GM18505 (cell line): Measurements from ENCODE around the gene ZNF32.

Source experiments
- ATAC-seq: cut with Tn5 transposase; IDR thresholded peaks from one replicate; pipeline ENCODE4 v1.9.1; 2021; ENCODE audit not compliant: unreplicated experiment
- POLR2A ChIP-seq: IDR thresholded peaks from 4 replicates; pipeline ENCODE4 v1.6.1; 2011; ENCODE audit warnings: borderline replicate concordance; ENCODE audit not compliant: insufficient read depth, insufficient read length; ENCODE audit errors: extremely low read depth

Gene ZNF32

DNA sequence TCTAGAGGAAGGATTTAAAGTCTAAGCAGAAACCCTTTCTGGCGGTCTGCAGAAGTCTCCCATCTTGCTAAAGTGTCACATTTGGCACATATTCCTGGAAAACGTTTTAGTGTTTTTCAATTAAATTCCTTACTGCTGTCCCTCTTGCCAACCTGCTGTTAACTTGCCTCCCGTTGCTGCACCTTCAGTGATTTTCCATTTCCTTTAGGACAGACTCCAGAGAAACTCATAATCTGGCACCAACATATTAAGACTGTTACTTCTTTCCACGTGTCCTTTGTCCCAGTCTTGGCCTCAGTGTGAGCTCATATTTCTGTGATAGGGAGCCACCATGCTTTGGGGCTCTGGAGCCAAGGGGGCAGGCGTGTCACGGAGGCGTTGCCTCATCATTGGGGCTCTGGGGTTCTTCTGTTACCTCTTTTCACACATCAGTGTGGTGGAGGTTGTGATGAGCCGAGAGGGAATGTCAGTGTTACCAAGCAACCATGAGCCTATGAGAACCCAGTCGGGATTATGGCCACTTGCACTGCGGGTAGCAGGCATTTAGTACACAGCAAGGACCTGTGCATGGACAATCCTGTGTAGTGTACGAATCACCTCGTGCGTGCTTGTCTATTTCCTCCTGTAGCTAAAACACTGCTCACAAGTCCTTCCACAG, 26.0 kb upstream of the ZNF32 start:
- no peak for ATAC-seq
- TF ChIP-seq POLR2A, result no peak

DNA sequence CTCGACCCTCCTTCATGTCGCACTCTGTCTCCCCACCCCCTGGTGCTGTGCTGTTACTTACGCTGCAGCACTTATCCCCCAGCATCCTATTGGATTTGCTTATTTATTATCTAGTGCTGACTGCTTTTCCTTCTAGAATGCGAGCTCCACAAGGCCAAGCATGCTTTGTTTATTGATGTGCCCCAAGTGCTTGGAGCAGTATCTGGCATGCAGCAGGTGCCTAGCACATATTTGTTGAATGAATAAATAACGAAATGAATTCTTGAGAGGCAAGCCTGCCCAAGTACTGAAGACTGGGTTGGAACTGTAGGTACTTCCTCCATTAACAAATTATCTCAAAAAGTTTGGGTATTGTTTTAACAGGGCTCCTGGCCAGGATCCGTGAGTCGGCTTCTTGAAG, 24.8 kb upstream of the ZNF32 start:
- no peak for TF ChIP-seq POLR2A
- no peak for ATAC-seq

DNA sequence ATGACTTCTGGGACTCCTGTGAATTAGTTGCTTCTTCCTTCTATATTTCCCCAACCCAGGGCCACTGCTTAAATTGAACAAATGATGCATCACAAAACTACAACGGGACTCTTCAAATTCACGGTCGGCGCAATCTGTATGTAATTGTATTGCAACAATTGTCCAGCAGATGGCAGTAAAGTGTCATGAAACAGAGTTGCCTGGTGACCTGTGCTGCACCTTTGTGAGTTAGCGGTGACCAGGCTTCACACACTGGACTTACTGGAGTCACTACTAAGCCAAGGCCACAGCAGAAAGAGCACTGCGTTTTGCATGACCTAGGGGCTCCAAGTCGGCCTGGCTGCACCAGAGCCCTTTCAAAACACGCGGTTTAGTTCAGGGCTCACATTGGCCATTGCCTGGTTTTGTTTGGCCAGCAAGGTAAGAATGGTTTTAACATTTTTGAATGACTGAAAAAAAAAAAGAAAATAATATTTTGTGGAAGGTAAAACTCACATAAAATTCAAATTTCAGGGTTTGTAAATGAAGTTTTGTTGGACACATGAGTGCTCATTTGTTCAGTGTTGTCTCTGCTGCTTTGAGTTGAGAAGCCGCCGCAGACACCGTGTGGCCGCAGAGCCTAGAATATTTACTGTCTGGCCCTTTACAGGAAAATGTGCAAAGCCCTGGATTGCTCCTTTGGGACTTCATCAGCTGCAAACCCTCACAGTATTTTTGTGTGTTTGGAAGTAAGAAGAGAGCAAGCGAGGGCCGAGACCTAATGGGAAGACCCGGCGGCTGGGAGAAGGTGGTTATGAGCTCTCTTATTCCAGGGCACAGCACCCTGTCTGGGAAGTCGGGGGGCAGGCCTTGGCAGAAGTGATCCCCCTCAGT, 23.2 kb upstream of the ZNF32 start:
- no peak for TF ChIP-seq POLR2A
- no peak for ATAC-seq

DNA sequence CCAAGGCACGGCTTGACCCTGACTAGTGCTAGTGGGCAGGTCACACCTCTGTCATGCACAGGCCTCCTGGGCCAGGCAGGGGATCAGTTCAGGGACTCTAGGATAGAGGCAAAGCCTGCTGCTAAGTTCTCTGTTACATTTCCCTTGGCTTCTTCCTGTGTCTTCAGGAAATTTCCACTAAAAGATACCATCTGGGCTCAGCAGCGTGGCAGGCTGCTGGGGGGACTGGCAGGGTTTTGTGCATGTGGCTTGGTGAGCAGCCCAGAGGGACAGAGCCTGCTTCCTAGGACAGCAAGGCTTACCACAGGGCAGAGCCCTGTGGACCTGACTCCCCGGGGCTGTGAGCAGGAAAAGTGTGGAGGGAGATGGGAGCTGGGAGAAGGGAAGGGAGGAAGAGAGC, 20.7 kb upstream of the ZNF32 start:
- TF ChIP-seq POLR2A, result no peak
- no peak for ATAC-seq

DNA sequence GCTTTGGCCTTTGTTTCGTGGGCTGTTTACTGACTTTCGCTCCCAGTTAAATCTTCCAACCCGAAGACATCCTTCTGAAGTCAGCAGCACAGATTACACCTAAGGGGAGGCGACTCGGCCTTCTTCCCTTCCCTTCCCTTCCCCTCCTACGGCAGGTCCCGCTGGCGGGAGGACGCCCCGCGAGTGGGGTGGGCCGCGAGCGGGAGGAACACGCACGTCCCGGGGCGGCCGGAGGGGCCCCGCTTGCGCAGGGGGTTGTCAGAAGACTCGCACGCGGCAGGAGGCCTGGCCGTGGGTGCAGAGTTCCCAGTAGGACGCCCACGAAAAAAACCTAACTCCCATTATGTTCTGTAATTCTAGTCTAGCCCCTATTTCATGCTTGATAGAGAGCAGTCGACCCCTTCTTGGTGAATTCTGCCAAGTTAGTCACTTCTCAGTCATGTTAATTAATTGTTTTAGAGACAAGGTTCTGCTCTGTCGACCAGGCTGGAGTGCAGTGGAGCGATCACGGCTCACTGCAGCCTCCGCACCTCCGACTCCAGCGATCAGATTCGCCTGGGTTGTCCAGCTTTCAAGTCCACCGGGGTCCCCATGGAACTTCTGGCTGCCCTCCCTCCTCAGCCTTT, 19.2 kb upstream of the ZNF32 start:
- TF ChIP-seq POLR2A, result no peak
- no peak for ATAC-seq

DNA sequence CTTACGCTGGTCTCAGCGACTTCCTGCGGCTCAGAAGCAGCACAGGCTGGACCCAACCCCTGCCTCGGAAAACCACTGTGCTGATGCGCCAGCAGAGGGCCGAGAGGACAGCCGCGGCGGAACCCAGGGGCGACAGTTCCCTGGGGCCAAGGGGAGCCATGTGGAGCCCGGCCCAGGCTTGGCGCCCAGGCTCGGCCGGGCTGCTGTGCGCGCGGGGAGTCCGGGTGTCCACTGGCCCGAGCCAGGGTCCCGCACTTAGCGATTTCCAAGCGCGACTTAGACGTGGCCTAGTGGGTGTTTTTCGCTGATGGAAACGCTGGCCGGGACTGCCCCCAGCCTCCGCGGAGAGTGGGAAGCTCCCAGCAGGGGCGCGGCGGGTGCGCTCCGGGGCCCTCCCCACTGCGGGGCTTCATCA, 18.6 kb upstream of the ZNF32 start:
- ATAC-seq, result no peak
- no peak for TF ChIP-seq POLR2A

DNA sequence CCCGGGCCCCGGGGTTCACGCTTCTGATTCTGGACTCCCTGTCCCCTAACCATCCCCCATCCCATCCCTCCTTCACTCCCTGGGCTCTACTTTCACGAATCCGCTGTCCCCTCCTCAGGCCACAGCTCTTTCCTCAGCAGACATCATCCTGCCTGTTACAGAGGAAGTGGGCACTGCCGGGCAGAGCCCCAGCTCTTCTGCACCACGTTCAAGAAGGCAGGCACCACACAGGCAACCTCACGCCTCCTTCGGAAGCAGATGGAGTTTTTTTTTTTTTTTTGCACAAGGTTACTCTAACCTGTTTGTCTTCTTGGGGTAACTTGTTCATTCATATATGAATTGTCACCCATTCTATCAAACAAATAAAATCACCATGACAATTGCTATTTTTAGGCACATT, 17.9 kb upstream of the ZNF32 start:
- ATAC-seq, result no peak
- no peak for TF ChIP-seq POLR2A

DNA sequence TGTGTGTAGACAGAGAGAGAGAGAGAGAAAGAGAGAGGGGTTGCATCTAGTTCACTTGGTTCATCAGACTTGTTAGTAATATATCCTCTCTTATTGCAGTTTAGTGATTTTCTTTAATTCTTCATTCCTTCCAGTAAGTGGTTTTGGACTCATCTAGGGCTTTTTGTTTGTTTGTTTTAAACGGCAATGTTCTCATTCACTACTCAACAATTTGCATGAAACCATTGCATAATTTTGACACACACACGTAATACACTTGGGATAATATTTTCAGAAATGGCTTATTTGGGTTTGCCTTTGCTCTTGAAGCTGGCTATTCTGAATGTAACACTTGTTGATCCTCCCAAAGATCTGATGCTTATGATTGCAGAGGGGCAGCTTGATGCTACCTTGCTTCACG, 16.4 kb upstream of the ZNF32 start:
- no peak for ATAC-seq
- no peak for TF ChIP-seq POLR2A

DNA sequence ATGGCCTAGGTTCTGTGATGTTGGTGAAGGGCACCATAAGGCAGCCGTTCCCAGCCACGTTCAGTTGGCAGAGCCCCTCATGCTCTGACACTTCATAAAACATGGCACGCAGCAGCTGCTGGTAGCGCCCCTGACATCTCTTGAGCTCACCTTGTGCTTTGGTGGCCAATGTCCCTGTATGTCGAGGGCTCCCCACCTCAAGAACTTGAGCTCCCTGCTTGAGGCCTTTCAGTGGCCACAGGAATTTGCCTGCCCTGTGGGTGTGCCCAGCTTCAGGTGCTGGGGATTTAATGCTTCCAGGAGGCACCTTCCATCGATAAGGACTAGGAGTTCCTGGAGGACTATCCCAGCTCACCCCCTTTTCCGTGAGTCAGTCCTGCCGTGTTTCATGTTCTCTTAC, 9.5 kb upstream of the ZNF32 start:
- ATAC-seq, result no peak
- TF ChIP-seq POLR2A, result no peak

DNA sequence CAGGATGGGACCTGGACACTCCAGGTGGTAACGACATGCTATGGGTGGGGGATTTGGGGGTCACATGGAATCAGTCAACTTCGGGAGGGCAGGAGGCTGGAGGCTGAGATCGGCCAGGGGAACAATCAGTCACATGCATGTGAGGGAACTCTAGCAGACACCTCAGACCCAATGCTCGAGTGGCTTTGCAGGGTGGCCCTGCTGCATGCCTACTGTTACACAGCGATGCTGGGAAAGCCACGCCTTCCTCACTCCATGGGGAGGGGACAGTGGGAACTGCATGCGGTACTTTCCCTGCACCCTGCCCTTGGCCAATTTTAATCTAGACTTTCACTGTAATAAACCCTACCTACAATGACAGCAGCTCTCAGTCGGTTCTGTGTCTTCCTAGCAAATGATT, 6.6 kb upstream of the ZNF32 start:
- no peak for TF ChIP-seq POLR2A
- ATAC-seq, result no peak

DNA sequence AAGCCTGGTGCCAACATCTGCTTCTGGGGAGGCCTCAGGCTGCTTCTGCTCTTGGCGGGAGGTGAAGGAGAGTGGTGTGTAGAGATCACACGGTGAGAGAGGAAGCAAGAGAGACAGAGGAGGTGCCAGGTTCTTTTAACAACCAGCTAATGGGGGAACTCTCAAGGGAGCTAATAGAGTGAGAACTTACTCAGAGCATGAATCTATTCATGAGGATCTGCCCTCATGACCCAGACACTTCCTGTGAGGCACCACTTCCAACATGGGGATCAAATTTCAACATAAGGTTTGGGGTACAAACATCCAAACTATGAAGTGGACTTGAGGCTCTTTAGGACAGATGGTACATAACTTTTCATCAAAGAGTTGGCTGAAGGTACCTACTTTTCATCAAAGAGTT, 5.1 kb upstream of the ZNF32 start:
- no peak for ATAC-seq
- TF ChIP-seq POLR2A, result no peak

DNA sequence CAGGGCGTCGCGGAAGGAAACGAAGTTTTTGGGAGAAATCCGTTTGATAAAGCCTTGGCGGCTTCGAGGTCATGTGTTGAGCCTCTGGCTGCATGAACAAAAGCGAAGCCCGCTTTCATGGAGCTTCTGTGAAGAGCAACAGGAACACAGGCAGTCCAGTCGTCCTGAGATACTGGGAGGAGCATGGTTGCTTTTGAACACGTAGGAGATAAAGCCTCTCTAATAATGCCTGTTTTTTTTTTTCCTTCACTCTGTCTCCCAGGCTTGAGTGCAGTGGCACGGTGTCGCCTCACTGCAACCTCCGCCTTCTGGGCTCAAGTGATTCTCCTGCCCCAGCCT, 473 bp upstream of the ZNF32 start:
- ATAC-seq, result no peak

DNA sequence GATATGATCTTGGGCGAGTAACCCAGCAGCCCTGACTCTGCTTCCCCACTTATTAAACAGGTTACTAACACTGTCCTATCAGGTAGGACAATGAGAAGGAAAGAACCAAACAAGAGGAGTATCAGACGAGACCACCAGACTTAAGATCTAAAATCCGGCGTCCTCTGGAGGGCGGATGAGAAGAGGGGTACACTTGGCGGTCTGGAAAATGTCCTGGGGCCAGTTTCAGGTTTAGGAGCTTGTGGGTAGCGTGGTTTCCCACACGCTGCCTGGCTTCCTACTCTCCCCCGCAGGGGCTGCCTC, 635 bp downstream of the ZNF32 start:
- ATAC-seq, result no peak
- no peak for TF ChIP-seq POLR2A

More for the DNA sequence above, 473 bp upstream of the ZNF32 start:
- no peak for TF ChIP-seq POLR2A

DNA sequence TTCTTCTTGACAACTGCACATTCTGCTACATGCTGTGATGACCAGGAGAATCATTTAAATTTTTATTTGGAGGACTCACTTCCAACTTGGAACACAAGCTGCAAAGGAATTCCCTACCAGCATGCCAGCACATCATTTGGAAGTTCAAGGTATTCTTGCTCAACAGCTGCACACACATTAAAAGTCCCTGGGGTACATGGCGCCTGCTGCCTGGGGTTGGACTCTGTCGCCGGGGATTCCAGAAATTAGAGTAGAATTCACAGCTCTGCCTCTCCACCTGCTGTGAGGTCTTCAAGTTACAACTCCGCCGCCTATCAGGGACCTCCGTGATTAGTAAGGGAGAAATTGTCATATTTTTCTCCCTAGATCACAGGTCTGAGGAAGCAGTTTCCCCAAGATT, 1.1 kb downstream of the ZNF32 start:
- no peak for TF ChIP-seq POLR2A

More for the DNA sequence above, 1.1 kb downstream of the ZNF32 start:
- ATAC-seq, result no peak
